Measurements from ENCODE around the gene HTR1E. TPM values are rescaled to one million over a fixed set of nuclear protein-coding genes. Genes with fewer than 3 reads are reported as not detected.

Gene HTR1E
- total and polyA plus RNA-seq, 2 of the 8 experiments (the other 6 are each of a cell fraction or from before 2014, with no cell fraction given): 0.09 TPM; not detected in 1

DNA sequence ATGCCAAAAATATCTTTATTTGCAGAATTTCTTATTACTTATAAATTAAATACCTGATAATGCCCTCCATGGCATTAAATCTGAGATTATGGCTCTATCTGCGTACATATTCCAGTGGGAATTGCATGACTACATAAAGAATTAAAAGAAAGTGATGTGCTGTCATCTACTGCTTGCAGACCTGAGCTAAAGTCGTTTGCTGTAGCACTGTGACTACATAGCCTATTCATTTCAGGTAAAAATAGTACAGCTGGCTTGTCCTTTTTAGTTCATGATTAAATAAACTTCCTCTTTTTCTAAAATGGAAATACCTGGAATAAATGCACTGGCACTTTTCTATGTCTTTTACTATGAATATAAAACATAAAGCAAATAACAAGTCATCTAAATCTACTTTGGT, 79.4 kb downstream of the HTR1E start:
- no peak overlapping the region for H3K9ac ChIP-seq (replicated peaks in 1 of 4; ENCODE audit: extremely low read depth in 1 of 4, low read depth in 3 of 4, low read length in 3 of 4)
- no peak overlapping the region for H2AK5ac ChIP-seq (ENCODE audit: low read depth, low read length)
- WGBS, 2 experiments (ENCODE audit: extremely low coverage in 1 of 2, insufficient coverage in 1 of 2, insufficient read length in 1 of 2, insufficient replicate concordance in 2 of 2, low coverage in 1 of 2, low lambda C conversion rate in 2 of 2, missing lambda C conversion rate in 1 of 2): 86% methylated on average over 2 of the region's 2 CpGs; no CpG with 5 or more reads in 1 of the 2 experiments
- H2BK120ac ChIP-seq (replicated peaks; ENCODE audit: low read depth, low read length): no peak overlapping the region
- CTCF ChIA-PET (ENCODE audit: partially characterized antibody): interaction anchor here (1.2 kb wide), 1 partner anchor 158 kb away, joined by 3 read pairs; no protein-coding TSS in a partner anchor
- H2BK15ac ChIP-seq (ENCODE audit: low read length): no peak overlapping the region
- no peaks in the 10 kb centered on the region for H3K79me1 ChIP-seq (ENCODE audit: low read depth, low read length)
- no peak overlapping the region for H2BK12ac ChIP-seq (ENCODE audit: low read depth, low read length)
- no peak overlapping the region for H3K4me2 ChIP-seq (ENCODE audit: insufficient read depth in 1 of 2, low read depth in 2 of 2, low read length in 2 of 2)
- H3K9me3 ChIP-seq (ENCODE audit: insufficient read depth in 2 of 2, low read depth in 1 of 2, low read length in 1 of 2): peaks cover 0 to 11% of the 10 kb centered on the region in 2 experiments; a peak in 2 of 4 replicates
- no peak overlapping the region for H3K23ac ChIP-seq (ENCODE audit: insufficient read length)
- no peaks in the 10 kb centered on the region; the same call in 1 of the 2 replicates for H3K23me2 ChIP-seq (ENCODE audit: low read depth, low read length)
- FAIRE-seq: no peak
- no peak overlapping the region for H3K56ac ChIP-seq (replicated peaks; ENCODE audit: insufficient read length, low read depth, low read length)
- peaks cover 0 to 2% of the 10 kb centered on the region in 2 experiments for H4K20me1 ChIP-seq (replicated peaks in 1 of 2; ENCODE audit: control insufficient read depth in 1 of 2, insufficient read depth in 2 of 2, low read length in 2 of 2)
- no peak overlapping the region for H2AFZ ChIP-seq (ENCODE audit: low read length)
- no peak overlapping the region for H3K4me3 ChIP-seq (ENCODE audit: extremely low read depth in 1 of 4, insufficient read depth in 2 of 4, low read depth in 3 of 4, low read length in 4 of 4)
- H3K18ac ChIP-seq (ENCODE audit: extremely low read depth, low read length): no peak overlapping the region
- H3K14ac ChIP-seq (ENCODE audit: insufficient read length): no peak overlapping the region
- H3K4me1 ChIP-seq (replicated peaks in 1 of 4; ENCODE audit: control insufficient read depth in 3 of 4, insufficient read depth in 4 of 4, low read length in 3 of 4): no peaks in the 10 kb centered on the region
- no peaks in the 10 kb centered on the region for H3K27me3 ChIP-seq (replicated peaks in 1 of 4; ENCODE audit: control insufficient read depth in 3 of 4, extremely low read depth in 1 of 4, insufficient read depth in 3 of 4, low read length in 3 of 4)
- no peak overlapping the region for H4K8ac ChIP-seq (ENCODE audit: extremely low read depth, insufficient read depth, low read length)
- no peak overlapping the region for H2BK5ac ChIP-seq (ENCODE audit: low read depth, low read length)
- H3K27ac ChIP-seq (ENCODE audit: low read depth, low read length): no peak overlapping the region
- H4K91ac ChIP-seq (replicated peaks; ENCODE audit: insufficient read length, low read length): no peak overlapping the region
- H3K79me2 ChIP-seq (ENCODE audit: control insufficient read depth in 1 of 2, insufficient read depth in 2 of 2, low read length in 2 of 2): no peaks in the 10 kb centered on the region
- no peak overlapping the region for H4K5ac ChIP-seq (ENCODE audit: insufficient read length, low read depth, low read length)
- no peak overlapping the region for H2BK20ac ChIP-seq (ENCODE audit: low read length)
- no peak overlapping the region for H3K4ac ChIP-seq (replicated peaks; ENCODE audit: insufficient read length, low read depth, low read length)
- POLR2A ChIA-PET (ENCODE audit: partially characterized antibody): no interaction called here
- H3K36me3 ChIP-seq (ENCODE audit: control insufficient read depth in 2 of 4, insufficient read depth in 4 of 4, low read length in 3 of 4): no peaks in the 10 kb centered on the region; a peak in 1 of 8 replicates
- no peak for DNase-seq (ENCODE audit: low read depth in 1 of 2, low spot score in 2 of 2)
- TF ChIP-seq POLR2AphosphoS5 (IDR thresholded peaks at IDR 0.05; ENCODE audit: low read depth, low read length): no peak
- no peak for TF ChIP-seq TEAD4 (IDR thresholded peaks at IDR 0.05; ENCODE audit: low read depth, low read length)
- no peak for TF ChIP-seq POU5F1 (IDR thresholded peaks at IDR 0.05; ENCODE audit: low read depth, low read length)
- no peak for TF ChIP-seq FOSL1 (IDR thresholded peaks at IDR 0.05; ENCODE audit: insufficient read depth, low read depth, low read length)
- TF ChIP-seq CHD1 (IDR thresholded peaks at IDR 0.05; ENCODE audit: low read depth, low read length): no peak
- no peak for TF ChIP-seq CREB1 (IDR thresholded peaks at IDR 0.05)
- no peak for TF ChIP-seq SAP30 (IDR thresholded peaks at IDR 0.05; ENCODE audit: insufficient read depth, insufficient replicate concordance, low read length)
- TF ChIP-seq NRF1 (IDR thresholded peaks at IDR 0.05; ENCODE audit: low read depth, low read length): no peak
- TF ChIP-seq SP1 (IDR thresholded peaks at IDR 0.05; ENCODE audit: low read depth, low read length): no peak
- TF ChIP-seq, protein P1, sequence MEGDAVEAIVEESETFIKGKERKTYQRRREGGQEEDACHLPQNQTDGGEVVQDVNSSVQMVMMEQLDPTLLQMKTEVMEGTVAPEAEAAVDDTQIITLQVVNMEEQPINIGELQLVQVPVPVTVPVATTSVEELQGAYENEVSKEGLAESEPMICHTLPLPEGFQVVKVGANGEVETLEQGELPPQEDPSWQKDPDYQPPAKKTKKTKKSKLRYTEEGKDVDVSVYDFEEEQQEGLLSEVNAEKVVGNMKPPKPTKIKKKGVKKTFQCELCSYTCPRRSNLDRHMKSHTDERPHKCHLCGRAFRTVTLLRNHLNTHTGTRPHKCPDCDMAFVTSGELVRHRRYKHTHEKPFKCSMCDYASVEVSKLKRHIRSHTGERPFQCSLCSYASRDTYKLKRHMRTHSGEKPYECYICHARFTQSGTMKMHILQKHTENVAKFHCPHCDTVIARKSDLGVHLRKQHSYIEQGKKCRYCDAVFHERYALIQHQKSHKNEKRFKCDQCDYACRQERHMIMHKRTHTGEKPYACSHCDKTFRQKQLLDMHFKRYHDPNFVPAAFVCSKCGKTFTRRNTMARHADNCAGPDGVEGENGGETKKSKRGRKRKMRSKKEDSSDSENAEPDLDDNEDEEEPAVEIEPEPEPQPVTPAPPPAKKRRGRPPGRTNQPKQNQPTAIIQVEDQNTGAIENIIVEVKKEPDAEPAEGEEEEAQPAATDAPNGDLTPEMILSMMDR (IDR thresholded peaks at IDR 0.05; ENCODE audit: control extremely low read depth in 1 of 3, insufficient read depth in 1 of 3, low read depth in 1 of 3, low read length in 3 of 3): no peak
- no peak for TF ChIP-seq ZNF274 (IDR thresholded peaks at IDR 0.05; ENCODE audit: borderline replicate concordance, extremely low read depth, low read length)
- no peak for TF ChIP-seq EGR1 (IDR thresholded peaks at IDR 0.05; ENCODE audit: borderline replicate concordance, low read depth, low read length)
- TF ChIP-seq RXRA (IDR thresholded peaks at IDR 0.05; ENCODE audit: insufficient read depth, low read depth, low read length): no peak
